ENCODE data around the gene LIN28B. TPM values are rescaled to one million over a fixed set of nuclear protein-coding genes. Genes with fewer than 3 reads are reported as not detected.

LIN28B gene
- total and polyA plus RNA-seq, 2 experiments from 2014 or later = 35.3 to 96.4 TPM

DNA sequence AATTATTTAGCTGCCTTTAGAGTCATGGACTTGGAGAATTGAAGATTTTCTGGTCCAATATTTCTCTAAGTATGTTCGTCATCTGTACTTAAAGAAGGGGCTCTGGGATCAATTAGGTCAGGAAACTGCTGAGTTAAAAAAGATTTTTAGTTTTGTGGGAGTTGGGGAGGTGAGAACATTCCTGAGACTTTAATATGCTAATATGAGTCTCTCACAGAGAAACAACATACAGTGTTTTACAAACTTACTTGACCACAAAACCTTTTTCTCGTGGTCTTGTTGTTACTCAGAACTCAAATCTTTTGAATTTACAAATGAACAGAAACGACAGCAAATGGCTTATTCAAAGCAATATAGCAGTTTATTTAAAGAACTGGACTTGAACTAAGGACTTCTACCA is 67.9 kb downstream of the LIN28B start:
- Histone ChIP-seq H3F3A (replicated peaks; ENCODE audit: low read depth) (peaks cover 7% of the 10 kb centered on the region), H3K4me1 (ENCODE audit: insufficient read depth) (peaks cover 43% of the 10 kb centered on the region), H3K4me3 (peak overlapping the region; percentile 30), H3K27ac (ENCODE audit: low read depth) (peak overlapping the region; percentile 96), H3K27me3 (ENCODE audit: insufficient read depth) (no peaks in the 10 kb centered on the region), H3K9me2 (ENCODE audit: insufficient read depth) (no peaks in the 10 kb centered on the region), H3K36me3 (ENCODE audit: insufficient read depth) (no peaks in the 10 kb centered on the region), H4K20me1 (replicated peaks; ENCODE audit: insufficient read depth) (no peaks in the 10 kb centered on the region), H3K4me2 (peak overlapping the region; percentile 46), H3K79me2 (replicated peaks; ENCODE audit: insufficient read depth) (peaks cover 58% of the 10 kb centered on the region), H2AFZ (no peak overlapping the region)
- peaks cover 2% of the 10 kb centered on the region for H3K27me3 Mint-ChIP-seq (ENCODE audit: insufficient read depth, low read depth, poor library complexity)
- peak overlapping the region; percentile 91 for H3K27ac Mint-ChIP-seq
- DNase-seq (ENCODE audit: low spot score) = peak; percentile 74
- H3K9me3 Mint-ChIP-seq = no peaks in the 10 kb centered on the region
- ATAC-seq = peak; percentile 69
- peaks cover 2% of the 10 kb centered on the region; the same call in 1 of the 3 replicates for H3K36me3 Mint-ChIP-seq (ENCODE audit: low read depth)
- H3K4me1 Mint-ChIP-seq = peaks cover 42% of the 10 kb centered on the region
- TF ChIP-seq, protein P1, sequence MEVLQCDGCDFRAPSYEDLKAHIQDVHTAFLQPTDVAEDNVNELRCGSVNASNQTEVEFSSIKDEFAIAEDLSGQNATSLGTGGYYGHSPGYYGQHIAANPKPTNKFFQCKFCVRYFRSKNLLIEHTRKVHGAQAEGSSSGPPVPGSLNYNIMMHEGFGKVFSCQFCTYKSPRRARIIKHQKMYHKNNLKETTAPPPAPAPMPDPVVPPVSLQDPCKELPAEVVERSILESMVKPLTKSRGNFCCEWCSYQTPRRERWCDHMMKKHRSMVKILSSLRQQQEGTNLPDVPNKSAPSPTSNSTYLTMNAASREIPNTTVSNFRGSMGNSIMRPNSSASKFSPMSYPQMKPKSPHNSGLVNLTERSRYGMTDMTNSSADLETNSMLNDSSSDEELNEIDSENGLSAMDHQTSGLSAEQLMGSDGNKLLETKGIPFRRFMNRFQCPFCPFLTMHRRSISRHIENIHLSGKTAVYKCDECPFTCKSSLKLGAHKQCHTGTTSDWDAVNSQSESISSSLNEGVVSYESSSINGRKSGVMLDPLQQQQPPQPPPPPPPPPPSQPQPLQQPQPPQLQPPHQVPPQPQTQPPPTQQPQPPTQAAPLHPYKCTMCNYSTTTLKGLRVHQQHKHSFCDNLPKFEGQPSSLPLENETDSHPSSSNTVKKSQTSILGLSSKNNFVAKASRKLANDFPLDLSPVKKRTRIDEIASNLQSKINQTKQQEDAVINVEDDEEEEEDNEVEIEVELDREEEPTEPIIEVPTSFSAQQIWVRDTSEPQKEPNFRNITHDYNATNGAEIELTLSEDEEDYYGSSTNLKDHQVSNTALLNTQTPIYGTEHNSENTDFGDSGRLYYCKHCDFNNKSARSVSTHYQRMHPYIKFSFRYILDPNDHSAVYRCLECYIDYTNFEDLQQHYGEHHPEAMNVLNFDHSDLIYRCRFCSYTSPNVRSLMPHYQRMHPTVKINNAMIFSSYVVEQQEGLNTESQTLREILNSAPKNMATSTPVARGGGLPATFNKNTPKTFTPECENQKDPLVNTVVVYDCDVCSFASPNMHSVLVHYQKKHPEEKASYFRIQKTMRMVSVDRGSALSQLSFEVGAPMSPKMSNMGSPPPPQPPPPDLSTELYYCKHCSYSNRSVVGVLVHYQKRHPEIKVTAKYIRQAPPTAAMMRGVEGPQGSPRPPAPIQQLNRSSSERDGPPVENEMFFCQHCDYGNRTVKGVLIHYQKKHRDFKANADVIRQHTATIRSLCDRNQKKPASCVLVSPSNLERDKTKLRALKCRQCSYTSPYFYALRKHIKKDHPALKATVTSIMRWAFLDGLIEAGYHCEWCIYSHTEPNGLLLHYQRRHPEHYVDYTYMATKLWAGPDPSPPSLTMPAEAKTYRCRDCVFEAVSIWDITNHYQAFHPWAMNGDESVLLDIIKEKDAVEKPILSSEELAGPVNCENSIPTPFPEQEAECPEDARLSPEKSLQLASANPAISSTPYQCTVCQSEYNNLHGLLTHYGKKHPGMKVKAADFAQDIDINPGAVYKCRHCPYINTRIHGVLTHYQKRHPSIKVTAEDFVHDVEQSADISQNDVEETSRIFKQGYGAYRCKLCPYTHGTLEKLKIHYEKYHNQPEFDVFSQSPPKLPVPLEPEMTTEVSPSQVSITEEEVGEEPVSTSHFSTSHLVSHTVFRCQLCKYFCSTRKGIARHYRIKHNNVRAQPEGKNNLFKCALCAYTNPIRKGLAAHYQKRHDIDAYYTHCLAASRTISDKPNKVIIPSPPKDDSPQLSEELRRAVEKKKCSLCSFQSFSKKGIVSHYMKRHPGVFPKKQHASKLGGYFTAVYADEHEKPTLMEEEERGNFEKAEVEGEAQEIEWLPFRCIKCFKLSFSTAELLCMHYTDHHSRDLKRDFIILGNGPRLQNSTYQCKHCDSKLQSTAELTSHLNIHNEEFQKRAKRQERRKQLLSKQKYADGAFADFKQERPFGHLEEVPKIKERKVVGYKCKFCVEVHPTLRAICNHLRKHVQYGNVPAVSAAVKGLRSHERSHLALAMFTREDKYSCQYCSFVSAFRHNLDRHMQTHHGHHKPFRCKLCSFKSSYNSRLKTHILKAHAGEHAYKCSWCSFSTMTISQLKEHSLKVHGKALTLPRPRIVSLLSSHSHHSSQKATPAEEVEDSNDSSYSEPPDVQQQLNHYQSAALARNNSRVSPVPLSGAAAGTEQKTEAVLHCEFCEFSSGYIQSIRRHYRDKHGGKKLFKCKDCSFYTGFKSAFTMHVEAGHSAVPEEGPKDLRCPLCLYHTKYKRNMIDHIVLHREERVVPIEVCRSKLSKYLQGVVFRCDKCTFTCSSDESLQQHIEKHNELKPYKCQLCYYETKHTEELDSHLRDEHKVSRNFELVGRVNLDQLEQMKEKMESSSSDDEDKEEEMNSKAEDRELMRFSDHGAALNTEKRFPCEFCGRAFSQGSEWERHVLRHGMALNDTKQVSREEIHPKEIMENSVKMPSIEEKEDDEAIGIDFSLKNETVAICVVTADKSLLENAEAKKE (CRISPR knock-in tag; IDR thresholded peaks at IDR 0.05) = no peak
- peak overlapping the region; percentile 62 for H3K4me3 Mint-ChIP-seq

- ATAC-seq (no peak), DNase-seq (ENCODE audit: low spot score) (no peak)
- no peak overlapping the region for H2AFZ ChIP-seq
- peaks cover 45% of the 10 kb centered on the region for H3K79me2 ChIP-seq (replicated peaks; ENCODE audit: insufficient read depth)
- Mint-ChIP-seq H3K4me3 (no peak overlapping the region), H3K27me3 (ENCODE audit: insufficient read depth, low read depth, poor library complexity) (peaks cover 2% of the 10 kb centered on the region), H3K36me3 (ENCODE audit: low read depth) (peaks cover 12% of the 10 kb centered on the region; the same call in 2 of the 3 replicates), H3K27ac (no peak overlapping the region), H3K9me3 (no peaks in the 10 kb centered on the region), H3K4me1 (peaks cover 23% of the 10 kb centered on the region)
- H3F3A ChIP-seq (replicated peaks; ENCODE audit: low read depth) = peaks cover 3% of the 10 kb centered on the region
- H3K9me2 ChIP-seq (ENCODE audit: insufficient read depth) = no peaks in the 10 kb centered on the region
- no peaks in the 10 kb centered on the region for H4K20me1 ChIP-seq (replicated peaks; ENCODE audit: insufficient read depth)
- no peaks in the 10 kb centered on the region for H3K27me3 ChIP-seq (ENCODE audit: insufficient read depth)
- no peaks in the 10 kb centered on the region for H3K36me3 ChIP-seq (ENCODE audit: insufficient read depth)
- no peak overlapping the region for H3K4me2 ChIP-seq
- H3K4me1 ChIP-seq (ENCODE audit: insufficient read depth) = peaks cover 27% of the 10 kb centered on the region
- H3K27ac ChIP-seq (ENCODE audit: low read depth) = no peak overlapping the region
- no peak overlapping the region for H3K4me3 ChIP-seq
- TF ChIP-seq JUNB (IDR thresholded peaks at IDR 0.05; ENCODE audit: unreplicated experiment) (no peak), CTCF (conservative IDR thresholded peaks at IDR 0.05; ENCODE audit: low read depth in 2 of 2) (no peak), ZNF114 (CRISPR knock-in tag; IDR thresholded peaks at IDR 0.05) (no peak), EZH2phosphoT487 (IDR thresholded peaks at IDR 0.05; ENCODE audit: unreplicated experiment) (no peak)
- TF ChIP-seq, protein P2, sequence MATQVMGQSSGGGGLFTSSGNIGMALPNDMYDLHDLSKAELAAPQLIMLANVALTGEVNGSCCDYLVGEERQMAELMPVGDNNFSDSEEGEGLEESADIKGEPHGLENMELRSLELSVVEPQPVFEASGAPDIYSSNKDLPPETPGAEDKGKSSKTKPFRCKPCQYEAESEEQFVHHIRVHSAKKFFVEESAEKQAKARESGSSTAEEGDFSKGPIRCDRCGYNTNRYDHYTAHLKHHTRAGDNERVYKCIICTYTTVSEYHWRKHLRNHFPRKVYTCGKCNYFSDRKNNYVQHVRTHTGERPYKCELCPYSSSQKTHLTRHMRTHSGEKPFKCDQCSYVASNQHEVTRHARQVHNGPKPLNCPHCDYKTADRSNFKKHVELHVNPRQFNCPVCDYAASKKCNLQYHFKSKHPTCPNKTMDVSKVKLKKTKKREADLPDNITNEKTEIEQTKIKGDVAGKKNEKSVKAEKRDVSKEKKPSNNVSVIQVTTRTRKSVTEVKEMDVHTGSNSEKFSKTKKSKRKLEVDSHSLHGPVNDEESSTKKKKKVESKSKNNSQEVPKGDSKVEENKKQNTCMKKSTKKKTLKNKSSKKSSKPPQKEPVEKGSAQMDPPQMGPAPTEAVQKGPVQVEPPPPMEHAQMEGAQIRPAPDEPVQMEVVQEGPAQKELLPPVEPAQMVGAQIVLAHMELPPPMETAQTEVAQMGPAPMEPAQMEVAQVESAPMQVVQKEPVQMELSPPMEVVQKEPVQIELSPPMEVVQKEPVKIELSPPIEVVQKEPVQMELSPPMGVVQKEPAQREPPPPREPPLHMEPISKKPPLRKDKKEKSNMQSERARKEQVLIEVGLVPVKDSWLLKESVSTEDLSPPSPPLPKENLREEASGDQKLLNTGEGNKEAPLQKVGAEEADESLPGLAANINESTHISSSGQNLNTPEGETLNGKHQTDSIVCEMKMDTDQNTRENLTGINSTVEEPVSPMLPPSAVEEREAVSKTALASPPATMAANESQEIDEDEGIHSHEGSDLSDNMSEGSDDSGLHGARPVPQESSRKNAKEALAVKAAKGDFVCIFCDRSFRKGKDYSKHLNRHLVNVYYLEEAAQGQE (IDR thresholded peaks at IDR 0.05; ENCODE audit: unreplicated experiment) = no peak
Observed at GRCh38 chr6:105028898-105029297, 72.0 kb downstream of the LIN28B start.
